GM12865 (cell line): Measurements from ENCODE around the gene GRK5.

Experiments used
- DNase-seq: peaks from one replicate; pipeline ENCODE4 v3.0.0; 2010; ENCODE audit warnings: low read depth
- H3K4me3 ChIP-seq: 2 replicates; pipeline ENCODE4 v1.5.1; 2011; ENCODE audit warnings: mild to moderate bottlenecking, low read depth, low read length, control low read depth
- TF ChIP-seq, protein P1 (sequence below): IDR thresholded peaks from 2 replicates; pipeline ENCODE4 v1.5.1; 2011; ENCODE audit warnings: low read length, control low read depth, low read depth, inconsistent platforms; ENCODE audit not compliant: insufficient read depth; ENCODE audit errors: missing control alignments

GRK5 gene

GRCh38 chr10:119352807-119353206 lies 145.4 kb downstream of the GRK5 start:
- TF ChIP-seq, protein P1, sequence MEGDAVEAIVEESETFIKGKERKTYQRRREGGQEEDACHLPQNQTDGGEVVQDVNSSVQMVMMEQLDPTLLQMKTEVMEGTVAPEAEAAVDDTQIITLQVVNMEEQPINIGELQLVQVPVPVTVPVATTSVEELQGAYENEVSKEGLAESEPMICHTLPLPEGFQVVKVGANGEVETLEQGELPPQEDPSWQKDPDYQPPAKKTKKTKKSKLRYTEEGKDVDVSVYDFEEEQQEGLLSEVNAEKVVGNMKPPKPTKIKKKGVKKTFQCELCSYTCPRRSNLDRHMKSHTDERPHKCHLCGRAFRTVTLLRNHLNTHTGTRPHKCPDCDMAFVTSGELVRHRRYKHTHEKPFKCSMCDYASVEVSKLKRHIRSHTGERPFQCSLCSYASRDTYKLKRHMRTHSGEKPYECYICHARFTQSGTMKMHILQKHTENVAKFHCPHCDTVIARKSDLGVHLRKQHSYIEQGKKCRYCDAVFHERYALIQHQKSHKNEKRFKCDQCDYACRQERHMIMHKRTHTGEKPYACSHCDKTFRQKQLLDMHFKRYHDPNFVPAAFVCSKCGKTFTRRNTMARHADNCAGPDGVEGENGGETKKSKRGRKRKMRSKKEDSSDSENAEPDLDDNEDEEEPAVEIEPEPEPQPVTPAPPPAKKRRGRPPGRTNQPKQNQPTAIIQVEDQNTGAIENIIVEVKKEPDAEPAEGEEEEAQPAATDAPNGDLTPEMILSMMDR, result no peak
- no peak for DNase-seq
- H3K4me3 ChIP-seq, result no peak overlapping the region

GRCh38 chr10:119353421-119353820 lies 146.1 kb downstream of the GRK5 start:
- DNase-seq, result no peak
- TF ChIP-seq, protein P1, result no peak
- H3K4me3 ChIP-seq, result no peak overlapping the region

DNA sequence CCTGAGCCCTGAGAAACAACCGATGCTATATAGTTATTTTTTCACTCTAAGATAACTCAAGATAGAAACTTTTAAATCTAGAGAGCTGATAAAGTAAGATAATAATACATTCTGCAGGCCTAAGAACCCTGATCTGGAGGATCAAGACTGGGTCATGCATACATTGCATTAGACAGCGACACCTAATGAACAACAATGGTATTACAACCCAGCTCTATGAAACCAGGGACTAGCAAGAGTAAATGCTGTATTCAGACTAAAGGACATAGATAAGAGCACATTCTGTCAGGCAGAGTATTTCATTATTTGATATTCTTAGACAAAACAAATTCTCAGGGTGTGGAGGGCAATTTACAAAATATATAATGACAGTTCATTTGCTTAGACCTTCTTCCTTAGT lies 148.6 kb downstream of the GRK5 start:
- DNase-seq, result no peak
- TF ChIP-seq, protein P1, result peak; percentile 23
- H3K4me3 ChIP-seq, result no peak overlapping the region

DNA sequence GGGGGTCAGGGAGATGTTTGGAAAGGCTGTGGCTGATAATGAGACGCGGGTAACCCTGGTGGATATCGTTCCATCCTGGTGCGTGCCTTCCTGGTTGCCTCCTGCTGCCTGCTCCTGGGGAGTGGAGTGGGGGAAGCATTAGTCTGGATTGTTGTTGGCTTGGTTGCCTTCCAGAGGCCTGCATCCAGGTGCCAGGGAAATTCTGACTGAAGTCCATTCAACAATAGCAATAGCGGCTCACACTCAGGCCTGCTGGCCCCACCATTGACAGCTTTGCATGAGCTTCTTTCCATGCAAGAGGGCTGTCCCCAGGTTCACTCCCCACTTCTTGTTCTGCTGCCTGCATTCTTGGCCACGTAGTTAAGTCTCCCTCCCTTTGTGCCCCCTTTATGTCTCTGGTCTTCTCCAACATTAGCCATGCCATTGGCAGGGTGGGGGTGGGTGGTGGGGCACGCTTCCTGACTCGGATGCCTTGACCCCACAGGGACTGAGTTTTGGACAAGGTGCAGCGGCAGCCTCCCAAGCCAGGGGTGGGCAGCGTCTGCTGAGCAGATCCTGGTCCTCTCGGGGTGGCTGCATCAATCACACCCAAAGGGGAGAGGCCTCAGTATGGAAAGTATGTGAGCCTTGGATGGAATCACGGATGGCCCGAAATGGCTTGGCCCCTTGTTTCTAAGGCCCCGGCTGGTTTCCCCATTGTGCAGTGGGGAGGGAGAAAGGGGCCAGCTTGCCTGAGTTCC lies 150.2 kb downstream of the GRK5 start:
- DNase-seq, result no peak
- no peak overlapping the region for H3K4me3 ChIP-seq
- TF ChIP-seq, protein P1, result no peak

DNA sequence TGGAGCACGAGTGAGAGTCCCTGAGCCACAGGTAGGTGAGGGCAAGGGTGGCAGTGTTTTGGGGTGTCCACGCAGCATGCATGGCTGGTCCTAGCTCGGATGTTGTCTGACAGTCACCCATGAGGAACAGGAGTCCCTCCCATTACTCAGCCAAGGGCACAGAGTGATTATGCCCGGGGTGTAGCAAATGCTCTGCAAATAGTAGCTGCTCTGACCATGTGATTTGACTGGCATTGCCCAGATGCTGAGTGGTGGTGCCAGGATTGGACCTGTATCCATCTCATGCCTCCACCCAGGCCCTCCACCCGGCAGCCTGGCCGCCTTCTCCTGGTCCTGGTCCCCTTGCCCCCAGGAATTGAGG lies 150.8 kb downstream of the GRK5 start:
- TF ChIP-seq, protein P1, result no peak
- H3K4me3 ChIP-seq, result no peak overlapping the region
- no peak for DNase-seq

DNA sequence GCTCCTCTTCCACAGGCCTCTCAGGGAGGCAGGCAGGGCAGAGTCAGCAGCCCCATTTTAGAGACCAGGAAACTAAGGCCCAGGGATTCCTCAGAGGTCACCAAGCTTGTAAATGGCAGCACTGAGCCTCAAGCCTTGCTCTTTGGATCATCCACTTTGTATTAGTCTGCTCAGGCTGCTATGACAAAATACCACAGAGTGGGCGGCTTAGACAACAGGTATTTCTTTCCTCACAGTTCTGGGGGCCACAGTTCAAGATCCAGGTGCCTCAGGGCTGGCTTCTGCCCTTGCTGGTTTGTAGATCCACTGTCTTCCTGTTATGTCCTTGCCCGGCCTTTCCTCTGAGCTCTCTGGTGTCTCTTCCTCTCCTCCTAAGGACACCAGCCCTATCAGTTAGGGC lies 151.2 kb downstream of the GRK5 start:
- H3K4me3 ChIP-seq, result no peak overlapping the region
- TF ChIP-seq, protein P1, result no peak
- no peak for DNase-seq

- H3K4me3 ChIP-seq, result no peak overlapping the region
- no peak for DNase-seq
- TF ChIP-seq, protein P1, result no peak
These were observed 151.7 kb downstream of the GRK5 start for GRCh38 chr10:119359025-119359424.
